ENCODE data around the gene RLF.

- TF ChIP-seq POLR2A (IDR thresholded peaks at IDR 0.05), result no peak
- no peak for TF ChIP-seq CTCF (IDR thresholded peaks at IDR 0.05)
- no peak for TF ChIP-seq POLR2AphosphoS5 (IDR thresholded peaks at IDR 0.05)
These were observed 62.9 kb downstream of the RLF start for GRCh38 chr1:40224040-40224439.
